ENCODE data around the gene ERN1.

Gene ERN1

GRCh38 chr17:64157669-64158180 is 27.8 kb upstream of the ERN1 start:
- no peak for DNase-seq

- no peak for DNase-seq
Measured at GRCh38 chr17:64156670-64157069, 26.7 kb upstream of the ERN1 start.

GRCh38 chr17:64155751-64156544 is 26.0 kb upstream of the ERN1 start:
- DNase-seq = no peak

- no peak for DNase-seq
Measured at GRCh38 chr17:64155129-64155528, 25.2 kb upstream of the ERN1 start.

GRCh38 chr17:64154717-64155116 is 24.8 kb upstream of the ERN1 start:
- no peak for DNase-seq

GRCh38 chr17:64154313-64154695 is 24.4 kb upstream of the ERN1 start:
- no peak for DNase-seq

GRCh38 chr17:64153565-64154312 is 23.8 kb upstream of the ERN1 start:
- DNase-seq = no peak

GRCh38 chr17:64152428-64153125 is 22.6 kb upstream of the ERN1 start:
- DNase-seq = no peak

GRCh38 chr17:64151016-64151368 is 21.0 kb upstream of the ERN1 start:
- no peak for DNase-seq

GRCh38 chr17:64150237-64151015 is 20.5 kb upstream of the ERN1 start:
- DNase-seq = no peak

GRCh38 chr17:64149196-64149595 is 19.3 kb upstream of the ERN1 start:
- no peak for DNase-seq

GRCh38 chr17:64148699-64149098 is 18.8 kb upstream of the ERN1 start:
- DNase-seq = peak; percentile 13

- no peak for DNase-seq
Measured at GRCh38 chr17:64148017-64148631, 18.2 kb upstream of the ERN1 start.

GRCh38 chr17:64147110-64148016 is 17.4 kb upstream of the ERN1 start:
- peak; percentile 36 for DNase-seq

GRCh38 chr17:64146418-64147109 is 16.6 kb upstream of the ERN1 start:
- peak; percentile 58 for DNase-seq

- peak; percentile 97 for DNase-seq
Measured at GRCh38 chr17:64145751-64146417, 15.9 kb upstream of the ERN1 start.

GRCh38 chr17:64145375-64145750 is 15.4 kb upstream of the ERN1 start:
- no peak for DNase-seq

GRCh38 chr17:64139542-64139941 is 9.6 kb upstream of the ERN1 start:
- no peak for DNase-seq

GRCh38 chr17:64138441-64138840 is 8.5 kb upstream of the ERN1 start:
- DNase-seq = no peak

- DNase-seq = no peak
Measured at GRCh38 chr17:64135000-64135399, 5.1 kb upstream of the ERN1 start.

Data from activated CD4-positive, alpha-beta T cell treated with anti-CD3 and anti-CD28 coated beads for 48 hours (primary cell).